Activated naive CD4-positive, alpha-beta T cell treated with anti-CD3 and anti-CD28 coated beads, Interleukin-2, amount 10 ng/mL, durations not matched to agents 7 days and 5 days (primary cell): ENCODE data around the gene C19orf81.
A peak's percentile ranks its signal among the peaks of the same experiment; 100 is the strongest.
"Not testable (repeated sequence)": the region's sequence is repeated elsewhere in the genome, so short reads cannot be mapped to it uniquely, and the experiment has no call there.

ENCODE experiments used
- CTCF ChIA-PET: fragments of 350-600 bp; sonication (Branson Sonifier 250); formaldehyde crosslinking; loops from one replicate; lab custom pipeline; 2021; ENCODE audit warnings: antibody characterized with exemption; lab: Charles Lee
- DNase-seq: peaks from one replicate; pipeline ENCODE4 v3.0.0-alpha.2; 2020
- H3K27ac Mint-ChIP-seq: one replicate; pipeline ENCODE4 v1.8.0; 2021; ENCODE audit warnings: mild to moderate bottlenecking, moderate library complexity, mixed read lengths
- H3K27me3 Mint-ChIP-seq: one replicate; pipeline ENCODE4 v1.8.0; 2021; ENCODE audit warnings: mild to moderate bottlenecking, mixed read lengths
- H3K36me3 Mint-ChIP-seq: one replicate; pipeline ENCODE4 v1.8.0; 2021; ENCODE audit warnings: mixed read lengths
- H3K4me1 Mint-ChIP-seq: one replicate; pipeline ENCODE4 v1.8.0; 2021; ENCODE audit warnings: mixed read lengths
- H3K4me3 Mint-ChIP-seq: one replicate; pipeline ENCODE4 v1.8.0; 2021; ENCODE audit warnings: mild to moderate bottlenecking, moderate library complexity, mixed read lengths
- H3K9me3 Mint-ChIP-seq: one replicate; pipeline ENCODE4 v1.8.0; 2021; ENCODE audit warnings: mixed read lengths

Gene C19orf81

DNA sequence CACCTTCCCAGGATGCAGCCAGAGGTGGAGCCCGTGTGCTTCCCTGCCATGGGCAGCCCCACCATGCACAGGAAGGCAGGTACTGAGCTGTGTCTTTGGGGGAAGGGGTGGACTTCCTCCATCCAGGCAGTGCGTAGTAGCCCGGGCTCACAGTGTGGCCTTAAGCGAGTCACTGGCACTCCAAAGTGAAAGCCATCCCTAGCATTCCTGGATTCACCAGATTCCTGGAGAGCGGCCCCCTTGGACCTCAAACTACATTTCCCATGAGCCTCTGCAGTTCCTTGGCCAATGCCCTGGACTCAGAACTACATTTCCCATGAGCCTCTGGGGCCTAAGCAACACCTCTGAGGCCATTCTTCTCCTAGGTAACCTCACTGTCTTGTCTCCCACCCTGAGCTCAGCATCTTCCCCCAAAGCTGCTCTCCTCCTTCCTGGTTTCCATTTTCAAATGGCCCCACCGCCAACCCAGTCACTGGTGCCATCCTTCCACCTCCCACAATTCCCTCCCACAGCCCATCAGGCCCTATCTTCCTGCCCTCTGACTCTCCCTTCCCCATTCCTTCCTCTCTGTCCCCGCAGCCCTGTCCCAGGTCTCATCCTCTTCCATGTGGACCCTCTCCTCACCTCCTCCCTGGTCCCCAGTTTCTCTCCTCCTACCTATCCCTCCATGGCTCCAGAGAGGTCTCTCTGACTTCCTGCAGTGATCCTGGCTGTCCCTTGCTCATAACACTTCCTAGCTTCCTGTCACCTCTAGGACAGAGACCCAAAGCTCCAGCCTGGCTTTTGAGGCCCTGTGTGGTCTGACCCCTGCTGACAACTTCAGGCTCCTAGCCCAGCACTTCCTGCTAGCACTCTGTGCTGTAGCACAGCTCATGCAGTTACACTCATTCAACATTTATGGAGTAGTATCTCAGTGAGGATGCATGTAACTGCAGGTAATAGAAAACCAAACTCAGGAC, at the start of gene C19orf81:
C19orf81 (plus strand) TSS at position 13 of the 959 bp plus-strand sequence; CDS start at position 13, 0 bp downstream.
- Mint-ChIP-seq H3K27me3 (peaks cover 23% of the 10 kb centered on the region), H3K9me3 (peaks cover 3% of the 10 kb centered on the region), H3K4me3 (no peak within 1 kb of the TSS), H3K36me3 (no peaks in the 10 kb centered on the region), H3K27ac (peak within 1 kb of the TSS; percentile 50), H3K4me1 (no peaks in the 10 kb centered on the region)
- CTCF ChIA-PET, result no interaction called here
- DNase-seq, result no peak

GRCh38 chr19:50601407-50602088, 47.7 kb upstream of the C19orf81 start:
- DNase-seq, result no peak
- H3K27me3 Mint-ChIP-seq, result peaks cover 30% of the 10 kb centered on the region
- H3K9me3 Mint-ChIP-seq, result no peaks in the 10 kb centered on the region
- no peak overlapping the region for H3K4me3 Mint-ChIP-seq
- no peak overlapping the region for H3K27ac Mint-ChIP-seq
- H3K36me3 Mint-ChIP-seq, result no peaks in the 10 kb centered on the region
- H3K4me1 Mint-ChIP-seq, result no peaks in the 10 kb centered on the region
- CTCF ChIA-PET, result no interaction called here

DNA sequence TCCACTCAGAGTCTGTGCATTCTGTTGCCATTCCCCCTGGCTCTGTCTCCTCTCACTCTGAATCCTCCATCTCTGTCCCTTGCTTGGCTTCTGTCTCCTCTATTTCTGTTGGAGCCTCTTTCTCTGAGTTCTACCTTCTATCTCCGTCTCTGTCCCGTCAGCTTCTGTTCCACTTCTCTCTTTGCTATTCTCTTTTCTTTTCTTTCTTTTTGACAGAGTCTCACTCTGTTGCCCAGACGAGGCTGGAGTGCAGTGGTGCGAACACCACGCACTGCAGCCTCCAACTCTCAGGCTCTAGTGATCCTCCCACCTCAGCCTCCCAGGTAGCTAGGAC, 47.2 kb upstream of the C19orf81 start:
- Mint-ChIP-seq H3K4me3 (no peak overlapping the region), H3K4me1 (no peaks in the 10 kb centered on the region), H3K36me3 (no peaks in the 10 kb centered on the region), H3K27ac (no peak overlapping the region), H3K9me3 (peaks cover under 1% of the 10 kb centered on the region), H3K27me3 (peaks cover 31% of the 10 kb centered on the region)
- DNase-seq, result no peak
- CTCF ChIA-PET, result no interaction called here

GRCh38 chr19:50602496-50602895, 46.7 kb upstream of the C19orf81 start:
- CTCF ChIA-PET, result no interaction called here
- Mint-ChIP-seq H3K9me3 (peaks cover 4% of the 10 kb centered on the region), H3K27ac (no peak overlapping the region)

DNA sequence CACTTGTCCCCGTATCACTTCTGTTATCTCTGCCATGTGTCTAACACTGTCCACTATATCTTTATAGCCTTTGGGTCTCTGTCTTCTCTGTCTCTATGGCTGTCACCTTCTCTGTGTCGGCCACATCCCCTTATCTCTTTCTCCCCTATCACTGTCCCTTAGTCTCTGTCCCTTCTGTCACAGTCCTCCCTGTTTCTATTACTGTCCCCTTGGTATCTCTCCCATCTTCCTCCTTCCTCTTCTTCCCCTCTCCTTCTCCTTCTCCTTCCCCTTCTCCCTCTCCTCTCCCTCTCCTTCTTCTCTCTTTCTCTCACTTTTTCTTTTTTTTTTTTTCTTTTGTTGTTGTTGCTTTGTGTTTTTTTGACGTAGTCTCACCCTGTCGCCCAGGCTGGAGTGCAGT, 46.3 kb upstream of the C19orf81 start:
- no peak overlapping the region for H3K4me3 Mint-ChIP-seq
- H3K27me3 Mint-ChIP-seq, result peaks cover 40% of the 10 kb centered on the region
- peaks cover 6% of the 10 kb centered on the region for H3K9me3 Mint-ChIP-seq
- CTCF ChIA-PET, result no interaction called here
- no peak for DNase-seq
- no peak overlapping the region for H3K27ac Mint-ChIP-seq
- H3K36me3 Mint-ChIP-seq, result no peaks in the 10 kb centered on the region
- H3K4me1 Mint-ChIP-seq, result peaks cover 5% of the 10 kb centered on the region

More at GRCh38 chr19:50602496-50602895, 46.7 kb upstream of the C19orf81 start:
- peaks cover 3% of the 10 kb centered on the region for H3K4me1 Mint-ChIP-seq
- peaks cover 36% of the 10 kb centered on the region for H3K27me3 Mint-ChIP-seq
- H3K4me3 Mint-ChIP-seq, result no peak overlapping the region
- DNase-seq, result no peak
- no peaks in the 10 kb centered on the region for H3K36me3 Mint-ChIP-seq

- H3K36me3 Mint-ChIP-seq, H3K4me3 Mint-ChIP-seq, H3K27ac Mint-ChIP-seq, DNase-seq, H3K9me3 Mint-ChIP-seq, H3K4me1 Mint-ChIP-seq, CTCF ChIA-PET: not testable (repeated sequence)
- peaks cover 44% of the 10 kb centered on the region for H3K27me3 Mint-ChIP-seq
These were observed 44.8 kb upstream of the C19orf81 start for GRCh38 chr19:50604264-50605073.

- CTCF ChIA-PET, result interaction anchor here (1.1 kb wide), 1 partner anchor 315 kb away, joined by 3 read pairs; no protein-coding TSS in a partner anchor
- peaks cover 43% of the 10 kb centered on the region for H3K27me3 Mint-ChIP-seq
- H3K4me3 Mint-ChIP-seq, H3K27ac Mint-ChIP-seq, H3K9me3 Mint-ChIP-seq, H3K36me3 Mint-ChIP-seq, DNase-seq, H3K4me1 Mint-ChIP-seq: not testable (repeated sequence)
These were observed 43.0 kb upstream of the C19orf81 start for GRCh38 chr19:50606059-50606836.

DNA sequence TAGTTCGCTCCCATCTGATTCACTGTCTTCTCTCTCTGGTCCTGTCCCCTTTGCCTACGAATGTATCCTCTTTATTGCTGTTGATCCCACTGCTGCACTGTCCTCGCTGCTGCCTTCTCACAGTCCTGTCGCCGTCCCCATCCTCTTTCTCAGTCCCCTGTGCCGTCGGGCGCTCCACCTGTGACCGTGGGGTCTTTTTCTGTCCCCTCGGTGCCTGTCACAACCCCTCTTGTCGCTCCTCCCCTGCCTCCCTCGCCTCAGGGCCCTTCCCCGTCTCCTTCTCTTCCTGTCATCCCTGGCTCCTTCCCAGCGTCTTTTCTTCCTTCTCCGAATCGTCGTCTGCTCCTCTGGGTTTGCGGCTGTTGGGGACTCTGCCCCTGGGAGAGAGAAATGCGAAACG, 41.9 kb upstream of the C19orf81 start:
- Mint-ChIP-seq H3K9me3 (peaks cover 9% of the 10 kb centered on the region), H3K27me3 (peaks cover 33% of the 10 kb centered on the region), H3K27ac (no peak overlapping the region), H3K4me1 (peaks cover 8% of the 10 kb centered on the region), H3K4me3 (no peak overlapping the region), H3K36me3 (no peaks in the 10 kb centered on the region)
- CTCF ChIA-PET, result interaction anchor here (0.9 to 1.4 kb wide), 2 partner anchors 69 to 315 kb away, joined by 3 read pairs; no protein-coding TSS in a partner anchor
- no peak for DNase-seq

DNA sequence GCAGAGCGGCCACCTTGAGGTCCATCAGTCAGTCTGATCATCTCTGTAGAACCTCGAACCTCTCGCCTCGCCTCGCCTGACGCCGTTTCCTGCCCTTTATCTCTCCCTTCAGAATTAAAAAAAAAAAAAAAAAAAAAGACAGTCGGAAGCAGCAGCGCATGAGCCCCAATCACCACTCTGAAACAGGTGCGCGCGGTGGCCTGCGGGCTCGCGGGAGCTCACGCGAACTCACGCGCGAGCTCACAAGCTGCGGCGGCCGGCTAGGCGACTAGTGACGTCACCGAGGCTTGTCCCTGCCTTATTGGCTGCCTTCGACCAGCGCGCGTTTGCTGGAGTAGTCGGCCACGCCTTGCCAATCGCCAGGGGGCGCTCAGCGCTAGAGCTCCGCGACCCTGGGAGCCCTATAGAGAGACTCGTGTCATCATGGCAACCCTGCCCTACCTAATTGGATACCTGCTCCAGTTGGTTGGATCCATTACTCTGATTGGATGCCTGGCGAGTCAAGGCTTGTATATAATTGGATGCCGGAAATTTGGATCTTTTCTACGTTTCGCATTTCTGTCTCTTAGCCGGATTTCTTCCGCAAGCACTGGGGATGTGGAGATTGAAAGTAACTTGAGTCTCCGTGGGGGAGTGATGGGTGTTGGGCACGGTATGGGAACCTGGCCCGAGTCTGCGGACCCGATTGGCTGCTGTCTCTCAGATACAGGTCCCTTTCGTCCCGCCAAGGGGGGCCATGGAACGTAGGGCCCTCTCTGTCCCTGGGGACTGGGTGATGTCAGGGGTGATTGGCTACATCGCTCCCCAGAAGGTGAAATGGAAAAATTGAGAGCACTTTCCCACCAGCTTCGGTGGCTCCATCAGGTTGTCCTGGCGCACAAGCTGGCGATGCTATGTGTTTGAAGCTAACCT, 41.1 kb upstream of the C19orf81 start:
- Mint-ChIP-seq H3K27ac (no peak overlapping the region), H3K36me3 (no peaks in the 10 kb centered on the region), H3K4me1 (peaks cover 8% of the 10 kb centered on the region), H3K4me3 (no peak overlapping the region), H3K9me3 (peaks cover 9% of the 10 kb centered on the region), H3K27me3 (peaks cover 31% of the 10 kb centered on the region)
- CTCF ChIA-PET, result interaction anchor here (0.7 to 1.4 kb wide), 3 partner anchors 70 to 314 kb away, joined by 3 read pairs; no protein-coding TSS in a partner anchor
- DNase-seq, result peak; percentile 76

- H3K27me3 Mint-ChIP-seq, H3K4me3 Mint-ChIP-seq, H3K9me3 Mint-ChIP-seq, DNase-seq, CTCF ChIA-PET, H3K27ac Mint-ChIP-seq, H3K4me1 Mint-ChIP-seq, H3K36me3 Mint-ChIP-seq: not testable (repeated sequence)
These were observed 36.5 kb upstream of the C19orf81 start for GRCh38 chr19:50612504-50613404.

DNA sequence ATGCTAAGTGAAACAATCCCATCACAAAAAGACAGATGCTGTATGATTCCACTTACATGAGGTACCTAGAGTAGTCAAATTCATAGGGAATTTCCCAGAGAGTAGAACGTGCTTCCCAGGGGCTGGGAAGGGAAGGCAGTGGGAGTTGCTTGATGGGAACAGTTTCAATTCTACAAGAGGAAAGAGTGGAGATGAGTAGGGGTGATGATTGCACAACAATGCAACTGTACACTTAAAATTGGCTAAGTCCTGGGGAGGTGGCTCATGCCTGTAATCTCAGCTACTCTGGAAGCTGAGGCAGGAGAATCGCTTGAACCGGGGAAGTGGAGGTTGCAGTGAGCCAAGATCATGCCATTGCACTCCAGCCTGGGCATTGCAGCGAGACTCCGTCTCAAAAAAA, 30.9 kb upstream of the C19orf81 start:
- DNase-seq, H3K9me3 Mint-ChIP-seq, CTCF ChIA-PET, H3K27ac Mint-ChIP-seq, H3K27me3 Mint-ChIP-seq, H3K36me3 Mint-ChIP-seq, H3K4me3 Mint-ChIP-seq, H3K4me1 Mint-ChIP-seq: not testable (repeated sequence)

DNA sequence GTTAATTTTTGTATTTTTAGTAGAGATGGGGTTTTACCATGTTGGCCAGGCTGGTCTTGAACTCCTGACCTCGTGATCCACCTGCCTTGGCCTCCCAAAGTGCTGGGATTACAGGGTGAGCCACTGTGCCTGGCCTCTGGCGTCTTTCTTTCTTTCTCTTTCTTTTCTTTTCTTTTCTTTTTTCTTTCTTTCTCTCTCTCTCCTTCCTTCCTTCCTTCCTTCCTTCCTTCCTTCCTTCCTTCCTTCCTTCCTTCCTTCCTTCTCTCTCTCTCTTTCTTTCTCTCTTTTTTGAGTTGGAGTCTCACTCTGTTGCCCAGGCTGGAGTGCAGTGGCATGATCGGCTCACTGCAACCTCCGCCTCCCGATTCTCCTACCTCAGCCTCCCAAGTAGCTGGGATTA, 30.1 kb upstream of the C19orf81 start:
- H3K36me3 Mint-ChIP-seq, H3K4me3 Mint-ChIP-seq, DNase-seq, CTCF ChIA-PET, H3K27ac Mint-ChIP-seq, H3K27me3 Mint-ChIP-seq, H3K9me3 Mint-ChIP-seq, H3K4me1 Mint-ChIP-seq: not testable (repeated sequence)
